IMR-90 (cell line): ENCODE data around the gene VSIG10L. TPM values are rescaled to one million over a fixed set of nuclear protein-coding genes. Genes with fewer than 3 reads are reported as not detected.

Experiments used
- ATAC-seq: fragments of 200-7000 bp; cut with Tn5 transposase; 2 replicates; pipeline ENCODE4 v1.9.1; 2020; ENCODE audit warnings: low read depth, mild to moderate bottlenecking, moderate library complexity
- BruUV-seq: library from RNA; stranded (reverse); fragments of 400-500 nt; replicated peaks from 2 replicates; lab custom pipeline; 2021; lab: Mats Ljungman, UMichigan
- CTCF ChIA-PET: fragments of 300-600 bp; formaldehyde crosslinking; extraction: SDS; loops from one replicate; lab custom pipeline; 2021; ENCODE audit warnings: antibody characterized with exemption; lab: Yijun Ruan, JAX
- POLR2A ChIA-PET: fragments of 300-600 bp; sonication (Branson Sonifier 250); formaldehyde crosslinking; loops from one replicate; lab custom pipeline; 2022; ENCODE audit warnings: antibody characterized with exemption; ENCODE audit not compliant: unreplicated experiment; lab: Charles Lee
- DNase-seq: peaks from one replicate; pipeline ENCODE4 v3.0.0; 2013
- H2AFZ ChIP-seq: replicated peaks from 2 replicates; pipeline ENCODE3; 2013; ENCODE audit warnings: low read length, mild to moderate bottlenecking; ENCODE audit not compliant: poor library complexity
- H2AK5ac ChIP-seq: 2 replicates; pipeline ENCODE4 v1.6.1; 2013; ENCODE audit warnings: low read depth, low read length, inconsistent platforms
- H2AK9ac ChIP-seq: replicated peaks from 2 replicates; pipeline ENCODE3; 2013; ENCODE audit warnings: mild to moderate bottlenecking, low read depth, low read length, moderate library complexity; ENCODE audit not compliant: poor library complexity
- H2BK120ac ChIP-seq: 2 replicates; pipeline ENCODE4 v1.6.1; 2013; ENCODE audit warnings: low read depth, low read length, inconsistent platforms
- H2BK15ac ChIP-seq: 3 replicates; pipeline ENCODE4 v1.6.1; 2013; ENCODE audit warnings: low read depth, low read length, inconsistent platforms
- H2BK20ac ChIP-seq: 2 replicates; pipeline ENCODE4 v1.6.1; 2013; ENCODE audit warnings: low read depth, mild to moderate bottlenecking, inconsistent platforms, low read length, moderate library complexity
- H2BK5ac ChIP-seq: 2 replicates; pipeline ENCODE4 v1.6.1; 2013; ENCODE audit warnings: mild to moderate bottlenecking, low read depth, low read length, inconsistent platforms; ENCODE audit not compliant: poor library complexity, severe bottlenecking
- H3K14ac ChIP-seq: replicated peaks from 2 replicates; pipeline ENCODE4 v1.6.1; 2013; ENCODE audit warnings: low read depth, low read length, inconsistent platforms
- H3K18ac ChIP-seq: 2 replicates; pipeline ENCODE4 v1.6.1; 2013; ENCODE audit warnings: low read depth, low read length, control low read depth
- H3K23ac ChIP-seq: 2 replicates; pipeline ENCODE4 v1.6.1; 2013; ENCODE audit warnings: low read depth, low read length, inconsistent platforms
- H3K27ac ChIP-seq: 2 replicates; pipeline ENCODE4 v1.5.1; 2013; ENCODE audit warnings: mild to moderate bottlenecking, control low read depth, low read length; ENCODE audit not compliant: insufficient read depth
- H3K27me3 ChIP-seq: 2 replicates; pipeline ENCODE4 v1.6.1; 2013; ENCODE audit warnings: low read length; ENCODE audit not compliant: control insufficient read depth, insufficient read depth
- H3K36me3 ChIP-seq: 2 replicates; pipeline ENCODE4 v1.6.1; 2013; ENCODE audit warnings: low read length, mixed read lengths; ENCODE audit not compliant: control insufficient read depth, insufficient read depth
- H3K4ac ChIP-seq: 2 replicates; pipeline ENCODE4 v1.6.1; 2013; ENCODE audit warnings: low read depth, low read length, inconsistent platforms
- H3K4me1 ChIP-seq: 2 replicates; pipeline ENCODE4 v1.6.1; 2013; ENCODE audit warnings: low read length, mixed read lengths; ENCODE audit not compliant: control insufficient read depth, insufficient read depth
- H3K4me2 ChIP-seq: 2 replicates; pipeline ENCODE4 v1.6.1; 2013; ENCODE audit warnings: low read depth, mild to moderate bottlenecking, control low read depth, low read length, moderate library complexity
- H3K4me3 ChIP-seq: 2 replicates; pipeline ENCODE4 v1.5.1; 2013; ENCODE audit warnings: low read depth, mild to moderate bottlenecking, control low read depth, low read length, moderate library complexity; ENCODE audit not compliant: insufficient read depth
- H3K56ac ChIP-seq: 2 replicates; pipeline ENCODE4 v1.6.1; 2013; ENCODE audit warnings: low read length, inconsistent platforms; ENCODE audit not compliant: insufficient read depth; ENCODE audit errors: extremely low read depth
- H3K79me1 ChIP-seq, 2 experiments: 2 replicates each; pipeline ENCODE4 v1.6.1; 2013; ENCODE audit warnings: low read length in 2 of 2, inconsistent platforms in 1 of 2, low read depth in 1 of 2
- H3K9ac ChIP-seq: 2 replicates; pipeline ENCODE4 v1.6.1; 2013; ENCODE audit warnings: low read depth, low read length, control low read depth
- H3K9me1 ChIP-seq: 2 replicates; pipeline ENCODE4 v1.6.1; 2013; ENCODE audit warnings: low read length, inconsistent platforms; ENCODE audit not compliant: insufficient read depth
- H3K9me3 ChIP-seq: 2 replicates; pipeline ENCODE4 v1.6.1; 2013; ENCODE audit warnings: low read length; ENCODE audit not compliant: control insufficient read depth, insufficient read depth
- H4K20me1 ChIP-seq: 2 replicates; pipeline ENCODE4 v1.6.1; 2013; ENCODE audit warnings: low read length, inconsistent platforms; ENCODE audit not compliant: insufficient read depth
- H4K5ac ChIP-seq: 2 replicates; pipeline ENCODE4 v1.6.1; 2013; ENCODE audit warnings: mild to moderate bottlenecking, low read depth, low read length, control low read depth
- H4K8ac ChIP-seq, 2 experiments: 2 replicates each; pipeline ENCODE4 v1.6.1; 2013; ENCODE audit warnings: low read depth in 2 of 2, low read length in 2 of 2, control low read depth in 1 of 2, inconsistent platforms in 1 of 2
- H4K91ac ChIP-seq: 2 replicates; pipeline ENCODE4 v1.6.1; 2013; ENCODE audit warnings: low read depth, low read length, inconsistent platforms; ENCODE audit not compliant: insufficient read depth
- BHLHE40 ChIP-seq: fragments of 150-350 bp; IDR thresholded peaks from 2 replicates; pipeline ENCODE4 v1.6.1; 2016; ENCODE audit warnings: mild to moderate bottlenecking, low read depth, low read length
- CEBPB ChIP-seq: IDR thresholded peaks from 2 replicates; pipeline ENCODE4 v1.6.1; 2012; ENCODE audit warnings: low read depth, low read length, improper control_type of control experiment
- CHD1 ChIP-seq: IDR thresholded peaks from 2 replicates; pipeline ENCODE4 v1.6.1; 2012; ENCODE audit warnings: low read depth, low read length, improper control_type of control experiment
- FOS ChIP-seq: fragments of 150-350 bp; IDR thresholded peaks from 2 replicates; pipeline ENCODE4 v1.6.1; 2016; ENCODE audit warnings: low read depth, low read length
- MAFK ChIP-seq: IDR thresholded peaks from 2 replicates; pipeline ENCODE4 v1.6.1; 2012; ENCODE audit warnings: low read depth, low read length, improper control_type of control experiment
- MAZ ChIP-seq: IDR thresholded peaks from 2 replicates; pipeline ENCODE4 v1.6.1; 2012; ENCODE audit warnings: low read depth, mild to moderate bottlenecking, low read length, improper control_type of control experiment, moderate library complexity, borderline replicate concordance
- MXI1 ChIP-seq: IDR thresholded peaks from 2 replicates; pipeline ENCODE4 v1.6.1; 2012; ENCODE audit warnings: low read depth, mild to moderate bottlenecking, low read length, moderate library complexity, borderline replicate concordance
- NFE2L2 ChIP-seq: fragments of 150-350 bp; IDR thresholded peaks from 2 replicates; pipeline ENCODE4 v1.6.1; 2016; ENCODE audit warnings: low read depth, mild to moderate bottlenecking, low read length
- POLR2A ChIP-seq: IDR thresholded peaks from 2 replicates; pipeline ENCODE4 v1.6.1; 2012; ENCODE audit warnings: mild to moderate bottlenecking, low read depth, low read length
- RAD21 ChIP-seq: IDR thresholded peaks from 2 replicates; pipeline ENCODE4 v1.6.1; 2012; ENCODE audit warnings: low read length, improper control_type of control experiment
- RCOR1 ChIP-seq: IDR thresholded peaks from 2 replicates; pipeline ENCODE4 v1.6.1; 2012; ENCODE audit warnings: mild to moderate bottlenecking, low read length, improper control_type of control experiment; ENCODE audit not compliant: insufficient replicate concordance
- RFX5 ChIP-seq: IDR thresholded peaks from 2 replicates; pipeline ENCODE4 v1.8.0; 2012; ENCODE audit warnings: low read depth, mild to moderate bottlenecking, low read length, moderate library complexity
- SMC3 ChIP-seq: fragments of 150-350 bp; IDR thresholded peaks from 2 replicates; pipeline ENCODE4 v1.6.1; 2016; ENCODE audit warnings: low read depth, mild to moderate bottlenecking, antibody characterized with exemption, low read length, moderate library complexity
- WGBS, 2 experiments: methylation state at CpG; one replicate each; pipeline versions ENCODE4 v1.1.5 to v1.1.7; 2013; ENCODE audit warnings: missing lambda C conversion rate in 2 of 2; ENCODE audit not compliant: insufficient read length in 1 of 2; ENCODE audit errors: extremely low coverage in 2 of 2; 5-methylcytosine and 5-hydroxymethylcytosine counted together
- dilution Hi-C: fragments of 300-500 bp; cut with HindIII; formaldehyde crosslinking; loops from one replicate; pipeline ENCODE4 v1.14.3; 2018; ENCODE audit warnings: low sequenced_read_pairs; ENCODE audit not compliant: unreplicated experiment
- in situ Hi-C: fragments of 300-500 bp; cut with MboI; formaldehyde crosslinking; loops from 3 replicates; pipeline ENCODE4 v1.14.3; 2019; ENCODE audit warnings: low sequenced_read_pairs, inconsistent platforms, mixed read lengths
- intact Hi-C: fragments of 100-400 bp; cut with micrococcal nuclease; formaldehyde crosslinking; loops from 2 replicates; pipeline ENCODE4 v1.10.0; 2022
- polyA plus RNA-seq, 3 experiments: library from polyadenylated mRNA; depleted of rRNA; stranded (reverse); fragments of >200 nt; gene quantifications; 2 replicates each; pipeline ENCODE4 v1.2.3, GENCODE V29; 2012; ENCODE audit warnings: low replicate concordance in 1 of 3
- total RNA-seq: library from RNA; depleted of rRNA; stranded (reverse); fragments of >200 nt; gene quantifications from 2 replicates; pipeline ENCODE4 v1.2.3, GENCODE V29; 2012
- TF ChIP-seq, protein P1 (sequence below): fragments of 150-350 bp; IDR thresholded peaks from 2 replicates; pipeline ENCODE4 v1.6.1; 2017; ENCODE audit warnings: mild to moderate bottlenecking, antibody characterized with exemption, low read length, low read depth
- TF ChIP-seq, protein P2 (sequence below): conservative IDR thresholded peaks from 2 replicates; pipeline ENCODE4 v1.5.1; 2012; ENCODE audit warnings: mild to moderate bottlenecking, low read depth, low read length, improper control_type of control experiment
- TF ChIP-seq, protein P3 (sequence below): fragments of 150-350 bp; IDR thresholded peaks from 2 replicates; pipeline ENCODE4 v1.6.1; 2016; ENCODE audit warnings: low read depth, mild to moderate bottlenecking, low read length, moderate library complexity, borderline replicate concordance

Gene VSIG10L
- total and polyA plus RNA-seq, 2 of the 4 experiments (the other 2 are of a cell fraction) = 0.18 to 1.2 TPM

DNA sequence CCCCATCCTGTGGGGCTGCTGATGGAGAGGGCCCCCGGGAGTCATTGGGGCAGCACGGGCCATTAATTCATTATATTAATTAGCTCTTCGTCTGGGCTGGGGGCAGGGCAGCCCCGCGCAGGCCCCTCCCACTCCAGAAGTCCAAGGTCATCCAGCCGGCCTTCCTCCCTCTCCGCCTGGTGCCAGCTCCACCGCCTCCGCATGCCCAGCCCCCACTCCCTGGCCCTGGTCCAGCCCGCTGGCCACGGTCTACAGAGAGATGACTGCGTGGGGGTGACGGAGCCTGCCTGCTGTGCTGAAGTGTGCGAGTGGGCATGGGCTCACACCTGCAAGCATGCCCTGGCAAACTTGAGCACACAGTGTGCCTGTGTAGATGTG is 21.7 kb downstream of the VSIG10L start:
- Histone ChIP-seq H4K8ac (no peak overlapping the region), H3K27me3 (no peaks in the 10 kb centered on the region), H3K4ac (no peak overlapping the region), H3K4me3 (no peak overlapping the region), H3K9ac (no peak overlapping the region), H3K36me3 (no peaks in the 10 kb centered on the region), H2AK9ac (no peak overlapping the region), H2BK20ac (no peak overlapping the region), H3K4me2 (no peak overlapping the region), H4K20me1 (no peaks in the 10 kb centered on the region), H3K18ac (no peak overlapping the region), H3K9me3 (no peaks in the 10 kb centered on the region), H3K56ac (no peak overlapping the region), H3K23ac (no peak overlapping the region), H2AK5ac (no peak overlapping the region), H2AFZ (peak overlapping the region; percentile 21), H4K5ac (no peak overlapping the region), H3K27ac (no peak overlapping the region), H3K4me1 (no peaks in the 10 kb centered on the region), H3K9me1 (no peaks in the 10 kb centered on the region), H2BK15ac (no peak overlapping the region), H3K14ac (no peak overlapping the region), H4K91ac (no peak overlapping the region), H2BK5ac (no peak overlapping the region), H2BK120ac (no peak overlapping the region), H3K79me1 (no peaks in the 10 kb centered on the region)
- CTCF ChIA-PET = no interaction called here
- intact Hi-C loops (no loop called here), in situ Hi-C loops (no loop called here), dilution Hi-C loops (no loop called here)
- no peak for DNase-seq
- TF ChIP-seq, protein P1, sequence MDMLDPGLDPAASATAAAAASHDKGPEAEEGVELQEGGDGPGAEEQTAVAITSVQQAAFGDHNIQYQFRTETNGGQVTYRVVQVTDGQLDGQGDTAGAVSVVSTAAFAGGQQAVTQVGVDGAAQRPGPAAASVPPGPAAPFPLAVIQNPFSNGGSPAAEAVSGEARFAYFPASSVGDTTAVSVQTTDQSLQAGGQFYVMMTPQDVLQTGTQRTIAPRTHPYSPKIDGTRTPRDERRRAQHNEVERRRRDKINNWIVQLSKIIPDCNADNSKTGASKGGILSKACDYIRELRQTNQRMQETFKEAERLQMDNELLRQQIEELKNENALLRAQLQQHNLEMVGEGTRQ = no peak
- no peak for TF ChIP-seq NFE2L2
- TF ChIP-seq FOS = no peak
- no peak for TF ChIP-seq RFX5
- TF ChIP-seq POLR2A = no peak
- no peak for TF ChIP-seq SMC3
- TF ChIP-seq, protein P2, sequence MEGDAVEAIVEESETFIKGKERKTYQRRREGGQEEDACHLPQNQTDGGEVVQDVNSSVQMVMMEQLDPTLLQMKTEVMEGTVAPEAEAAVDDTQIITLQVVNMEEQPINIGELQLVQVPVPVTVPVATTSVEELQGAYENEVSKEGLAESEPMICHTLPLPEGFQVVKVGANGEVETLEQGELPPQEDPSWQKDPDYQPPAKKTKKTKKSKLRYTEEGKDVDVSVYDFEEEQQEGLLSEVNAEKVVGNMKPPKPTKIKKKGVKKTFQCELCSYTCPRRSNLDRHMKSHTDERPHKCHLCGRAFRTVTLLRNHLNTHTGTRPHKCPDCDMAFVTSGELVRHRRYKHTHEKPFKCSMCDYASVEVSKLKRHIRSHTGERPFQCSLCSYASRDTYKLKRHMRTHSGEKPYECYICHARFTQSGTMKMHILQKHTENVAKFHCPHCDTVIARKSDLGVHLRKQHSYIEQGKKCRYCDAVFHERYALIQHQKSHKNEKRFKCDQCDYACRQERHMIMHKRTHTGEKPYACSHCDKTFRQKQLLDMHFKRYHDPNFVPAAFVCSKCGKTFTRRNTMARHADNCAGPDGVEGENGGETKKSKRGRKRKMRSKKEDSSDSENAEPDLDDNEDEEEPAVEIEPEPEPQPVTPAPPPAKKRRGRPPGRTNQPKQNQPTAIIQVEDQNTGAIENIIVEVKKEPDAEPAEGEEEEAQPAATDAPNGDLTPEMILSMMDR = no peak
- no peak for TF ChIP-seq RCOR1
- no peak for TF ChIP-seq BHLHE40
- TF ChIP-seq CHD1 = no peak
- no peak for TF ChIP-seq MAZ
- no peak for TF ChIP-seq CEBPB
- TF ChIP-seq, protein P3, sequence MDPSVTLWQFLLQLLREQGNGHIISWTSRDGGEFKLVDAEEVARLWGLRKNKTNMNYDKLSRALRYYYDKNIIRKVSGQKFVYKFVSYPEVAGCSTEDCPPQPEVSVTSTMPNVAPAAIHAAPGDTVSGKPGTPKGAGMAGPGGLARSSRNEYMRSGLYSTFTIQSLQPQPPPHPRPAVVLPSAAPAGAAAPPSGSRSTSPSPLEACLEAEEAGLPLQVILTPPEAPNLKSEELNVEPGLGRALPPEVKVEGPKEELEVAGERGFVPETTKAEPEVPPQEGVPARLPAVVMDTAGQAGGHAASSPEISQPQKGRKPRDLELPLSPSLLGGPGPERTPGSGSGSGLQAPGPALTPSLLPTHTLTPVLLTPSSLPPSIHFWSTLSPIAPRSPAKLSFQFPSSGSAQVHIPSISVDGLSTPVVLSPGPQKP = no peak
- no peak for TF ChIP-seq MAFK
- no peak for TF ChIP-seq RAD21
- no peak for TF ChIP-seq MXI1
- POLR2A ChIA-PET = no interaction called here
- no TSS peak for BruUV-seq
- WGBS, 2 experiments = 0% methylated on average over 3 of the region's 14 CpGs; no CpG with 5 or more reads in 1 of the 2 experiments
- no peak for ATAC-seq
